ENCODE data around the gene AGBL2.

Gene AGBL2

GRCh38 chr11:47691979-47692378, 23.2 kb downstream of the AGBL2 start:
- no peak overlapping the region for H3K9ac ChIP-seq (ENCODE audit: low read length)
- WGBS (ENCODE audit: extremely low coverage, insufficient coverage, insufficient read length): no CpG with 5 or more reads among the region's 2 CpGs
- no peak overlapping the region for H2AFZ ChIP-seq (ENCODE audit: insufficient read depth, low read length, poor library complexity)
- H3K4me3 ChIP-seq (ENCODE audit: low read depth, low read length): no peak overlapping the region
- H2BK120ac ChIP-seq (ENCODE audit: insufficient read depth, low read length, poor library complexity): no peak overlapping the region
- H3K79me2 ChIP-seq (ENCODE audit: control insufficient read depth, insufficient read depth, low read length, poor library complexity): no peaks in the 10 kb centered on the region
- no peak overlapping the region for H4K12ac ChIP-seq (ENCODE audit: low read depth, low read length)
- no peak overlapping the region for H3K18ac ChIP-seq (ENCODE audit: low read length)
- no peaks in the 10 kb centered on the region for H3K27me3 ChIP-seq (ENCODE audit: insufficient read depth, low read length)
- H3K14ac ChIP-seq (ENCODE audit: low read length): no peak overlapping the region
- no peak overlapping the region for H4K8ac ChIP-seq (ENCODE audit: low read depth, low read length)
- no peak overlapping the region for H2BK12ac ChIP-seq (ENCODE audit: low read length)
- H3K9me3 ChIP-seq (ENCODE audit: insufficient read depth, low read depth, low read length): no peaks in the 10 kb centered on the region
- H4K91ac ChIP-seq (ENCODE audit: low read depth, low read length): no peak overlapping the region
- no peak for DNase-seq
- no peaks in the 10 kb centered on the region for H3K36me3 ChIP-seq (ENCODE audit: control insufficient read depth in 1 of 2, insufficient read depth in 2 of 2, low read length in 2 of 2)
- no peak overlapping the region for H3K23ac ChIP-seq (ENCODE audit: low read length)
- no peak overlapping the region for H2AK5ac ChIP-seq (ENCODE audit: low read length)
- no peaks in the 10 kb centered on the region for H3K79me1 ChIP-seq (ENCODE audit: low read length)
- no peak overlapping the region for H3K27ac ChIP-seq (ENCODE audit: low read depth, low read length)
- no peak overlapping the region for H3K4me2 ChIP-seq (ENCODE audit: low read length)
- no peak overlapping the region for H3K4ac ChIP-seq (ENCODE audit: low read depth, low read length)
- no peaks in the 10 kb centered on the region for H3K4me1 ChIP-seq (ENCODE audit: control insufficient read depth in 1 of 2, insufficient read depth in 2 of 2, low read length in 2 of 2)
- H2BK5ac ChIP-seq (ENCODE audit: low read depth, low read length, poor library complexity): no peak overlapping the region

- H3K4me2 ChIP-seq (ENCODE audit: low read length): no peak overlapping the region
- H2BK5ac ChIP-seq (ENCODE audit: low read depth, low read length, poor library complexity): no peak overlapping the region
- no peak overlapping the region for H4K8ac ChIP-seq (ENCODE audit: low read depth, low read length)
- H3K14ac ChIP-seq (ENCODE audit: low read length): no peak overlapping the region
- no peak overlapping the region for H3K18ac ChIP-seq (ENCODE audit: low read length)
- no peak overlapping the region for H4K12ac ChIP-seq (ENCODE audit: low read depth, low read length)
- no peaks in the 10 kb centered on the region for H3K9me3 ChIP-seq (ENCODE audit: insufficient read depth, low read depth, low read length)
- H3K4ac ChIP-seq (ENCODE audit: low read depth, low read length): no peak overlapping the region
- no peak overlapping the region for H2BK12ac ChIP-seq (ENCODE audit: low read length)
- no peak for DNase-seq
- H2AK5ac ChIP-seq (ENCODE audit: low read length): no peak overlapping the region
- H3K79me1 ChIP-seq (ENCODE audit: low read length): no peaks in the 10 kb centered on the region
- H2AFZ ChIP-seq (ENCODE audit: insufficient read depth, low read length, poor library complexity): no peak overlapping the region
- H2BK120ac ChIP-seq (ENCODE audit: insufficient read depth, low read length, poor library complexity): no peak overlapping the region
- no peak overlapping the region for H3K9ac ChIP-seq (ENCODE audit: low read length)
- no peaks in the 10 kb centered on the region for H3K27me3 ChIP-seq (ENCODE audit: insufficient read depth, low read length)
- H3K79me2 ChIP-seq (ENCODE audit: control insufficient read depth, insufficient read depth, low read length, poor library complexity): no peaks in the 10 kb centered on the region
- no peaks in the 10 kb centered on the region for H3K4me1 ChIP-seq (ENCODE audit: control insufficient read depth in 1 of 2, insufficient read depth in 2 of 2, low read length in 2 of 2)
- H4K91ac ChIP-seq (ENCODE audit: low read depth, low read length): no peak overlapping the region
- H3K27ac ChIP-seq (ENCODE audit: low read depth, low read length): no peak overlapping the region
- WGBS (ENCODE audit: extremely low coverage, insufficient coverage, insufficient read length): no CpG with 5 or more reads among the region's 5 CpGs
- no peak overlapping the region for H3K23ac ChIP-seq (ENCODE audit: low read length)
- no peaks in the 10 kb centered on the region for H3K36me3 ChIP-seq (ENCODE audit: control insufficient read depth in 1 of 2, insufficient read depth in 2 of 2, low read length in 2 of 2)
- no peak overlapping the region for H3K4me3 ChIP-seq (ENCODE audit: low read depth, low read length)
Observed at GRCh38 chr11:47689480-47689879, 25.7 kb downstream of the AGBL2 start.

- Histone ChIP-seq H2AK5ac (ENCODE audit: low read length) (no peak overlapping the region), H3K79me1 (ENCODE audit: low read length) (no peaks in the 10 kb centered on the region), H2BK5ac (ENCODE audit: low read depth, low read length, poor library complexity) (no peak overlapping the region), H3K14ac (ENCODE audit: low read length) (no peak overlapping the region), H3K4me3 (ENCODE audit: low read depth, low read length) (no peak overlapping the region), H3K23ac (ENCODE audit: low read length) (no peak overlapping the region), H3K18ac (ENCODE audit: low read length) (no peak overlapping the region), H3K4me2 (ENCODE audit: low read length) (no peak overlapping the region), H3K9me3 (ENCODE audit: insufficient read depth, low read depth, low read length) (no peaks in the 10 kb centered on the region), H3K79me2 (ENCODE audit: control insufficient read depth, insufficient read depth, low read length, poor library complexity) (no peaks in the 10 kb centered on the region), H4K12ac (ENCODE audit: low read depth, low read length) (no peak overlapping the region), H3K9ac (ENCODE audit: low read length) (no peak overlapping the region), H2BK12ac (ENCODE audit: low read length) (no peak overlapping the region), H2AFZ (ENCODE audit: insufficient read depth, low read length, poor library complexity) (no peak overlapping the region), H2BK120ac (ENCODE audit: insufficient read depth, low read length, poor library complexity) (no peak overlapping the region), H4K8ac (ENCODE audit: low read depth, low read length) (no peak overlapping the region), H3K4ac (ENCODE audit: low read depth, low read length) (no peak overlapping the region), H3K27me3 (ENCODE audit: insufficient read depth, low read length) (no peaks in the 10 kb centered on the region), H3K36me3 (ENCODE audit: control insufficient read depth in 1 of 2, insufficient read depth in 2 of 2, low read length in 2 of 2) (no peaks in the 10 kb centered on the region), H4K91ac (ENCODE audit: low read depth, low read length) (no peak overlapping the region), H3K27ac (ENCODE audit: low read depth, low read length) (no peak overlapping the region), H3K4me1 (ENCODE audit: control insufficient read depth in 1 of 2, insufficient read depth in 2 of 2, low read length in 2 of 2) (no peaks in the 10 kb centered on the region)
- no CpG with 5 or more reads among the region's 2 CpGs for WGBS (ENCODE audit: extremely low coverage, insufficient coverage, insufficient read length)
- no peak for DNase-seq
Observed at GRCh38 chr11:47688991-47689390, 26.2 kb downstream of the AGBL2 start.

- Histone ChIP-seq H3K4ac (ENCODE audit: low read depth, low read length) (no peak overlapping the region), H3K36me3 (ENCODE audit: control insufficient read depth in 1 of 2, insufficient read depth in 2 of 2, low read length in 2 of 2) (no peaks in the 10 kb centered on the region), H4K12ac (ENCODE audit: low read depth, low read length) (no peak overlapping the region), H2BK120ac (ENCODE audit: insufficient read depth, low read length, poor library complexity) (no peak overlapping the region), H3K4me1 (ENCODE audit: control insufficient read depth in 1 of 2, insufficient read depth in 2 of 2, low read length in 2 of 2) (no peaks in the 10 kb centered on the region), H3K9me3 (ENCODE audit: insufficient read depth, low read depth, low read length) (no peaks in the 10 kb centered on the region), H3K4me3 (ENCODE audit: low read depth, low read length) (no peak overlapping the region), H3K9ac (ENCODE audit: low read length) (no peak overlapping the region), H3K79me1 (ENCODE audit: low read length) (no peaks in the 10 kb centered on the region), H3K18ac (ENCODE audit: low read length) (no peak overlapping the region), H2BK5ac (ENCODE audit: low read depth, low read length, poor library complexity) (no peak overlapping the region), H3K14ac (ENCODE audit: low read length) (no peak overlapping the region), H3K23ac (ENCODE audit: low read length) (no peak overlapping the region), H3K27ac (ENCODE audit: low read depth, low read length) (no peak overlapping the region), H2BK12ac (ENCODE audit: low read length) (no peak overlapping the region), H3K79me2 (ENCODE audit: control insufficient read depth, insufficient read depth, low read length, poor library complexity) (no peaks in the 10 kb centered on the region), H2AFZ (ENCODE audit: insufficient read depth, low read length, poor library complexity) (no peak overlapping the region), H4K8ac (ENCODE audit: low read depth, low read length) (no peak overlapping the region), H3K4me2 (ENCODE audit: low read length) (no peak overlapping the region), H2AK5ac (ENCODE audit: low read length) (no peak overlapping the region), H4K91ac (ENCODE audit: low read depth, low read length) (no peak overlapping the region), H3K27me3 (ENCODE audit: insufficient read depth, low read length) (no peaks in the 10 kb centered on the region)
- no peak for DNase-seq
- no CpG with 5 or more reads among the region's 4 CpGs for WGBS (ENCODE audit: extremely low coverage, insufficient coverage, insufficient read length)
Observed at GRCh38 chr11:47688111-47688510, 27.1 kb downstream of the AGBL2 start.
